Ishikawa (cell line): Measurements from ENCODE around the gene SEPTIN6.
A peak's percentile ranks its signal among the peaks of the same experiment; 100 is the strongest.

ENCODE experiments used
- CEBPB ChIP-seq: IDR thresholded peaks from 2 replicates; pipeline ENCODE4 v1.6.1; 2012
- CREB1 ChIP-seq: IDR thresholded peaks from 2 replicates; pipeline ENCODE4 v1.6.1; 2012; ENCODE audit warnings: low read depth
- EGR1 ChIP-seq: IDR thresholded peaks from 2 replicates; pipeline ENCODE4 v1.6.1; 2012
- EP300 ChIP-seq: IDR thresholded peaks from 2 replicates; pipeline ENCODE4 v1.6.1; 2012; ENCODE audit warnings: borderline replicate concordance
- FOXM1 ChIP-seq: IDR thresholded peaks from 2 replicates; pipeline ENCODE4 v1.6.1; 2012; ENCODE audit warnings: low read depth, borderline replicate concordance
- MAX ChIP-seq: IDR thresholded peaks from 2 replicates; pipeline ENCODE4 v1.6.1; 2012
- NFIC ChIP-seq: IDR thresholded peaks from 2 replicates; pipeline ENCODE4 v1.6.1; 2012
- RAD21 ChIP-seq: IDR thresholded peaks from 2 replicates; pipeline ENCODE4 v1.6.1; 2012; ENCODE audit warnings: low read depth
- REST ChIP-seq: IDR thresholded peaks from 2 replicates; pipeline ENCODE4 v1.6.1; 2012; ENCODE audit warnings: low read depth, mild to moderate bottlenecking
- TAF1 ChIP-seq: IDR thresholded peaks from 2 replicates; pipeline ENCODE4 v1.6.1; 2012; ENCODE audit warnings: low read depth, mild to moderate bottlenecking
- TCF12 ChIP-seq: IDR thresholded peaks from 2 replicates; pipeline ENCODE4 v1.6.1; 2012; ENCODE audit warnings: low read depth
- TEAD4 ChIP-seq: IDR thresholded peaks from 2 replicates; pipeline ENCODE4 v1.6.1; 2012
- USF1 ChIP-seq: IDR thresholded peaks from 2 replicates; pipeline ENCODE4 v1.6.1; 2012
- YY1 ChIP-seq: IDR thresholded peaks from 2 replicates; pipeline ENCODE4 v1.6.1; 2012; ENCODE audit warnings: low read depth
- ZBTB7A ChIP-seq: IDR thresholded peaks from 2 replicates; pipeline ENCODE4 v1.6.1; 2012; ENCODE audit warnings: low read depth

The SEPTIN6 gene

GRCh38 chrX:119693040-119693995, at the start of gene SEPTIN6:
Gene SEPTIN6, minus strand, starts transcription at chrX:119693168. Its CDS starts 63 bp downstream, at chrX:119693105.
- TF ChIP-seq RAD21 (no peak), EGR1 (no peak), CREB1 (no peak), TAF1 (peak; percentile 33), MAX (no peak), EP300 (no peak), TCF12 (no peak), REST (no peak), YY1 (no peak)

GRCh38 chrX:119738742-119739141, 45.8 kb upstream of the SEPTIN6 start:
- TF ChIP-seq NFIC (no peak), ZBTB7A (no peak), REST (no peak), RAD21 (no peak), TAF1 (no peak), TCF12 (no peak), MAX (no peak), YY1 (no peak), USF1 (no peak), CREB1 (no peak), EP300 (no peak)

GRCh38 chrX:119736206-119736764, 43.3 kb upstream of the SEPTIN6 start:
- no peak for TF ChIP-seq ZBTB7A

DNA sequence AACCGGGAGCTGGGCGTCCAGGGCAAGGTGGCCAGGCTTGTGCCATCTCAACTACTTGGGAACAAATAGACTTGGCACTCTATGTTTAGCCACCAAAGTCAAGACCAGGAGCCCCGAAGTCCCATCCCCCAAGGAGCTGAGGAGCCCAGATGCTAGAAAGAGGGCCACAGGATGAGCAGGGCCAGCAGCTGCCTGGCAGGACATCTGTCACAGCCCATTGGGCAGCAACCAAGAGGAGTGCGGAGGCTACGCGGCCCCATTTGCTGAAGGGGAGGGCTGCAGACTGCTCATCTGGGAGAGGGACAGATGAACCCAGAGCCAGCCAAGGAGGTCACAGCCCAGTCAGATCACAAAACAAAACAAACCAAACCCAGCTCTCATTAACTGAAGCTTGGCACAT, 42.5 kb upstream of the SEPTIN6 start:
- no peak for TF ChIP-seq NFIC
- TF ChIP-seq ZBTB7A = no peak
- no peak for TF ChIP-seq CREB1
- no peak for TF ChIP-seq TAF1
- TF ChIP-seq USF1 = no peak
- TF ChIP-seq FOXM1 = no peak
- no peak for TF ChIP-seq REST
- TF ChIP-seq YY1 = no peak
- TF ChIP-seq TEAD4 = no peak
- no peak for TF ChIP-seq EGR1
- no peak for TF ChIP-seq CEBPB
